IPS DF 4.7 (cell line): ENCODE results near the gene LITAF.

ENCODE experiments used
- DNase-seq: peaks from one replicate; pipeline ENCODE4 v3.0.0-alpha.2; 2013; ENCODE audit warnings: low spot score; ENCODE audit errors: extremely low read depth

LITAF gene

GRCh38 chr16:11586856-11587642 lies at the start of gene LITAF:
LITAF (minus strand) TSS chr16:11586919; CDS start chr16:11556730, 30,189 bp downstream.
- no peak for DNase-seq

GRCh38 chr16:11636172-11636721 lies 49.5 kb upstream of the LITAF start:
- peak; percentile 98 for DNase-seq

- no peak for DNase-seq
These were observed 49.0 kb upstream of the LITAF start for GRCh38 chr16:11635679-11636171.

- no peak for DNase-seq
These were observed 48.5 kb upstream of the LITAF start for GRCh38 chr16:11635113-11635652.

- no peak for DNase-seq
These were observed 47.6 kb upstream of the LITAF start for GRCh38 chr16:11634312-11634711.

- DNase-seq = no peak
These were observed 46.4 kb upstream of the LITAF start for GRCh38 chr16:11633113-11633512.

- DNase-seq = no peak
These were observed 45.8 kb upstream of the LITAF start for GRCh38 chr16:11632455-11632939.

- no peak for DNase-seq
These were observed 44.5 kb upstream of the LITAF start for GRCh38 chr16:11631214-11631613.

- DNase-seq = no peak
These were observed 44.0 kb upstream of the LITAF start for GRCh38 chr16:11630768-11631056.

- DNase-seq = no peak
These were observed 43.5 kb upstream of the LITAF start for GRCh38 chr16:11630046-11630767.

- DNase-seq = no peak
These were observed 42.6 kb upstream of the LITAF start for GRCh38 chr16:11629071-11630030.

- no peak for DNase-seq
These were observed 41.2 kb upstream of the LITAF start for GRCh38 chr16:11627822-11628457.

- no peak for DNase-seq
These were observed 40.6 kb upstream of the LITAF start for GRCh38 chr16:11627292-11627663.

- DNase-seq = no peak
These were observed 40.1 kb upstream of the LITAF start for GRCh38 chr16:11626657-11627291.

- DNase-seq = no peak
These were observed 39.0 kb upstream of the LITAF start for GRCh38 chr16:11625769-11626168.

GRCh38 chr16:11624636-11625607 lies 38.2 kb upstream of the LITAF start:
- no peak for DNase-seq

- no peak for DNase-seq
These were observed 37.5 kb upstream of the LITAF start for GRCh38 chr16:11624205-11624604.

- no peak for DNase-seq
These were observed 35.4 kb upstream of the LITAF start for GRCh38 chr16:11621920-11622651.
